ENCODE data around the gene APLN.

The APLN gene, protein sequence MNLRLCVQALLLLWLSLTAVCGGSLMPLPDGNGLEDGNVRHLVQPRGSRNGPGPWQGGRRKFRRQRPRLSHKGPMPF

DNA sequence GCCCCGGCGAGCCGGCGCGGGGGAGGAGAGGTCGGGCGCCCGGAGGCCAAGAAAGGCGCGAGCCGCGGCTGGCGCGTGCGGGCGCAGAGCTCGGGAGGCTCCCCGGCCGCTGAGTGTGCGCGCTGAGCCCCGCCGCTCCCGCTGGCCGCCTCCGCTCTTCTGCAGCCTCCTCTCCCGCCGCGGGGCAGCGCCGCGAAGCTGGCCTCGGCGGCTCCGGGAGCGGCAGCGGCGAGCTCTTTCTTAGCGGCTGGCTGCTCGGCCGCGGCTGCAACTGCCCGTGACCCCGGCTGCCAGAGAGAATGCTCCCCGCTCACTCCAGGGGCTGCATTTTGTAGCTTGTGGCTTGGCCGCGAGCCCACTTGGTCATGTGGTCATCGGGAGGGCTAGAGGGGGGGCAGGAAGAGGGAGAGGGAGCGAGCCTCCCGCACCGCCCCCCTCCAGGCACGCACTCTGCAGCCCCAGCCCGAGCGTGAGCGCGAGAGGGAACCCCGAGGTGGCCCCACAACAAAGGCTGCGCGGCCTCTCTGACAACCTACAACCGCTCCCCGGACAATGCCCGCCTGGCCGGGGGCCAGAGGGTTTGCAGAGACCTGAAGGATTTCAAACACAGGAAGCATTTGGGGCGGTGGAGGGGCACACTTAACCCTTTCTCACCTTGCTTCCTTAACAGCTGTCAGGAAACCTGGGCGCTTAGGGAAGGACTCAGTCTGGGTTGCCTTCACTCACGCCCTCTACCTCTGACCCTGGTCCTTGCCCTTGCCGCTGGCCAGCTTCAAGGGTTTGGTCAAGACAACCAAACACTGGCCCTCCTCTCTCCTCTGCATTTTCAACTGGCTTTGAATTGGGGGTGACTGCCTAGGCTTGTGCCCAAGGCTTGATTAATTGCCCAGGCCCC is at the start of gene APLN:
TSS of gene APLN (minus strand) at position 305 of the 895 bp plus-strand sequence. CDS start 326 bp downstream, outside the sequence.
- peak; percentile 35 for DNase-seq (ENCODE audit: low read depth)

DNA sequence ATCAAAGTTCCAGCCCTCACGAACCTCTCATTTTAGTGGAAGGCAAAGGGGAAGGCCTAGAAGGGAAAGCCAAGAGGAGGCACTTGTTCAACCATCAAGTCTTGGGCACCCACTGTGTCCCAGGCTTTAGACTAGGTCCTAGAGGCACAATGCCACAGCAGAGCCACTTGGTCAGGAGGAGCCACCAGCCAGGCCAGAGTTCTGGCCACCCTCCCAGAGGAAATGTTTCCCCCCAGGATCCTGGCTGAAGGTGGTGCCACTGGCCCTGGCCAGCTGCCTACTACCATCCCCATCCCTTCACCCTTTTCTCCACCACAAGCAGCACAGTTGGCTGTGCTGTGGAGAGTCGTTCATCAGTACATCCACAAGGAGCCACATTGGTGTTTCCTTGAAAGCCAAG is 49.7 kb upstream of the APLN start:
- DNase-seq (ENCODE audit: low read depth) = no peak

DNA sequence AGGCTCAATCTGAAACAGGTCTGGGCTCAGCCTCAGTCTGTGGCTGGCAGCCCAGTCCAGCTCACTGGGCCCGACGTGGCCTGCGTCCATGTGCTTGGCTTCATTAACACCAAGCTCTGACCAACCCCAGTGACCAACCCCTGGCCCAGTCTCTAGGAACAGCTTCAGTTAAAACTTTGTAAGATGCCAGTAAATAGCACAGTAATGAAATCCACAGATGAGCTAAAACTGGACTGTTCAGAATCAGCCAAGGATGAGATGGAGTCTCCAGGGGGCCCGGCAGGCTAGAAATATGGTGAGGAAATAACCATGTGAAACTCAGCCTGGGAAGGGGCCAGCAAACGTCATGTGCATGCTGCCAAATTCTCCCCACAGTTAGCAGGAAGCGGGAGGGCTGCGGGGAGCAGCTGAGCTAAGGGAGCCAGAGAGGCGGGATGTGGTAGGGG is 46.9 kb upstream of the APLN start:
- DNase-seq (ENCODE audit: low read depth) = peak; percentile 93

DNA sequence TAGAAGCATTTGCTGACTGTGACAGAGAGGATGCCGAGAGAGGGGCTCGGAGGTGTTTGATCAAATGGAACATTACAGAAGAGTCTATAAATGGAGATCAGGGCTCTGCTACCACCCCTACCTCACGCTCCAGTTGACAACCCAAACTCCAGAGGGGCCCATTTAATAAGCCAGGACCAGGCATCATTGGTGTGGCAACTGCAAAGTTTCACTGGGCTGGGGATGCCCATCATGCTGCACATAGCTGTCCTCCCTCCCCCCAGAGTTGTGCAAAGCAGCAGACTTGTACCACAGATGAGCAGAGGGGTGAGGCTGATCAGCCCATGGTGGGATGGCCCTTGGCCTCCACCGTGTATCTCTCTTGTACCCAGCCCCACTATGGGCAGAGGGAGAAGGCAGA is 45.8 kb upstream of the APLN start:
- no peak for DNase-seq (ENCODE audit: low read depth)

DNA sequence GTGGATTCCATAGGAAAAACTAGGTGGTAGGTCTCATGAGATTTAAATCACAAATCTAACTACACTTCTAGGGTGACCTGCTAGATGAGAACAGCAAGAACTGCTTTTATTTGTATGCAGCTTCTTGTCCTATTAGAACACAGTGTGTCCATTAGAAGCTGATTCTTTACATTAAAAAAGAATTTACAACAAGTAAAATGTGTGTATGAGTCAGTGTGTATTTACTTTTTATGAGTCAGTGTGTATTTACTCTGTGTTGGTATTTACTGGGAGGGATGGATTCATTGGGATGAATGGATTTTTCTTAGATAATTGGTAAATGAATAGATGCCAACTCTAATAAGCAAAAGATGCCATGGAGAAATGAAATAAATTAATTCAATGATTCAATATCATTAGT is 43.4 kb upstream of the APLN start:
- DNase-seq (ENCODE audit: low read depth) = no peak

DNA sequence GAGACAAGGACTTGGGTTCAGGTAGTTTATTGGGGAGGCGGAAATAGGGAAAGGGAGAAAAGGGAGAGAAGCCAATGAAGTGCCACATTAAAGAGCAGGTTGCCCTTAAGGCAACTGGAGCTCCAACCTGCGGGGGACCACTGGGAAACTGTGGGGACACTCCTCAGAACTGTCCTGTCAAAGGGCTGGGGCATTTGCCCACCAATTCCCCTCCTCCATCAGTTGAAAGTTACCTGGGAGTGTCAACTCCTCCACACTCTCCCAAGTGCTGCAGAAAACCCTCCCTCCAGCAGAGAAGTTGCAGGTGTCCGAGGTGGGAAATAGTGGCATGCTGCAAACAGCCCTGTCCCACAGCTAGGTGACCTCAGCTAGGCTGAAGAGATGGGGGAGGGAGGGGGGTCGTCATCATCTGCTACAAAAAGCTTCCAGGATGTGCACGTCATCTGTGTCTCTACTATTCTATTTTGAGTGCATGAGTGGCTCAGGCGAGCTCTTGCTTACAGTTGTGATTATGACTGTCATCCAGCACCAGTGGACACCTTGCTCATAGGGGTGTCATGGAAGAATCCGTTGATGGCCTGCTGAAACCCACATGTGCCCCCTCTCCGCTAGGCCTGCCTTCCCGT is 42.6 kb upstream of the APLN start:
- DNase-seq (ENCODE audit: low read depth) = no peak

DNA sequence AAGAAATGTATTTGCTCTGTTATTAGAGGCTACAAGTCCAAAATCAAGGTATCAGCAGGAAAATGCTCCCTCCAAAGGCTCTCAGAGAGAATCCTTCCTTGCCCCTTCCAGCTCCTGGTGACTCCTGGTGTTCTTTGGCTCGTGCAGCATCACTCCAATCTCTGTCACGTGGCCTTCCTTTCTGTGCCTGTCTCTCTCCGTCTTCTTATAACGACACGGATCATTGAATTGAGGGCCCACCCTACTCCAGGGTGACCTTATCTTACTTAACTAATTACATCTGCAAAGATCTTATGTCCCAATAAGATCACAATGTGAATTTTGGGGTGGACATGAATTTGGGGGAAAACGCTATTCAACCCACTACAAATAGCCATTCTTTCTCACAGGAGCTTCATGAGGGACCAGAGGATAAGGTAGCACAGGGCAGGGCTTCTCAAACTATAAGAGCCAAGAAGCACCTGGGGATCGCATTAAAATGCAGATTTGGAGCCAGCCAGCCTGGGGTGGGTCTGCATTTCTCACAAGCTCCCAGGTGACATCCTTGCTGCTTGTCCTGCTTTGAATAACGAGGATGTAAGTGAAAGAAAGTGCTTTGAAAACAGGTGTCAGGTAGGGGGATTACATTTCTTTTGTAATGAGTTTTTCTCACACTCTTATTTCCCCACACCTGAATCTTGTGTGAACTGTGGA is 41.9 kb upstream of the APLN start:
- DNase-seq (ENCODE audit: low read depth) = no peak

DNA sequence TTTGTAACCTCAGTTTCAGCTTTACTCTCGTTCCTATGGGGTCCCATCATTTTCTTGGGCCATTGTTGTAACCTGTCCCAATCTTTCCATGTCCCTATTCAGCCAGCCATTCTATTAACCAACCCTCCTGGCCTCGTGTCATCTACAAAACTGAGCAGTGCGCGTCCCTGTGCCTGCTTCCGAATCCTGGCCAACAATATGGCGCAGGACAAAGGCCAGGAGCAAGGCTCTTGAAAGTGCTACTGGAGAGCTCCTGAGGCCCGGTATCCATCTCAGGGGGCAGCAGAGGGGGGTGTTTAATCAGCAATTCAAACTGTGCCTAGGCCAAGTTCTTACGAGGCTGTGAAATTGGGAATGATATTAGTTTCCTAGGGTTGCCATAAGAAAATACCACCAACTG is 41.2 kb upstream of the APLN start:
- DNase-seq (ENCODE audit: low read depth) = no peak

DNA sequence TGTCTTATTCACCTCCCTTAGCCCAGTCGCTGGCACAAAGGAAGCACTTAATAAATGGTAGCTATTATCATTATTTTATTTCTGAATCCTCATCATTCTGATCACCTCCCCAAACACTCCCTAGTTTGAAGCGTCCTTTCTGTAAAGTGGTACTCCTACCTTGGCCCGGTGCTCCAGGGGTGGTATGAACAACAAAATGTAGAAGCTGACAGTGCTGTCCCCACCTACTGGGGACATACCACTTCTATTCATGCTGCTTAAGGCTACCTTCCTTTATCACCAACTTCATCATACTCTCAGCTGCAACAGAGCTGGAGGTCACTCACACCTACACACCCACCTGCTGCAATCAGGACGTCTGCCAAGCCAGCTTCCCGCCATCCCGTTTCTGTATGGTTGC is 40.8 kb upstream of the APLN start:
- DNase-seq (ENCODE audit: low read depth) = no peak

DNA sequence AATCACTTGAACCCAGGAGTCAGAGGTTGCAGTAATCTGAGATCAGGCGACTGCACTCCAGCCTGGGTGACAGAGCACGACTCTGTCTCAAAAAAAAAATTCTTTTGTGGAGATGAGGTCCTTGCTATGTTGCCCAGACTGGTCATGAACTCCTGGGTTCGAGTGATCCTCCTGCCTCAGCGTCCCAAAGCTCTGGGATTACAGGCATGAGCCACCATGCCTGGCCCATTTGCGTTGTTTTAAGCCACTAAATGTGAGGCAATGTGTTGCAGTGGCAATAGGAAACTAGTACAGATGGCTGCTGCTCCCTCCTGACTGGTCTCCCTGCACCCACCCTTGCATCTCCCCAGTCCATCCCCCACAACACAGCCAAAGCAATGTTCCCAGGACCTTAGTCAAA is 40.0 kb upstream of the APLN start:
- no peak for DNase-seq (ENCODE audit: low read depth)

DNA sequence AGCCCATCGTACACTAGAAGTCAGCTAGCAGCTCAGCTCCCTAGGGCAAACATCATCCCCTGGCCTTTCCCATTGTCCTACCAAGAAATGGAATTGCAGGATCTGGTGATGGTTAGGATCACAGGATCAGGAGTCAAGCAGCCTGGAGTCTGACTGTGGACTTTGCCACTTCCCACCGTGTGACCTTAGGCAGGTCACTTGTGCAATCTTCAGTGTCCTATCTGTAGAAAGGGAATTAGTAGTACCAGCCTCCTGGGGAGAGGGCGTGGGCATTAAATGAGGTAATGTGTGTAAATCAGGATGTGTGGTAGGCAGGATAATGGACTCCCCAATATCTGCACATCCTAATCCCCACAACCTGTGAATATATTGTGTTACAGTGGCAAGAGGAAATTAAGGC is 38.6 kb upstream of the APLN start:
- no peak for DNase-seq (ENCODE audit: low read depth)

DNA sequence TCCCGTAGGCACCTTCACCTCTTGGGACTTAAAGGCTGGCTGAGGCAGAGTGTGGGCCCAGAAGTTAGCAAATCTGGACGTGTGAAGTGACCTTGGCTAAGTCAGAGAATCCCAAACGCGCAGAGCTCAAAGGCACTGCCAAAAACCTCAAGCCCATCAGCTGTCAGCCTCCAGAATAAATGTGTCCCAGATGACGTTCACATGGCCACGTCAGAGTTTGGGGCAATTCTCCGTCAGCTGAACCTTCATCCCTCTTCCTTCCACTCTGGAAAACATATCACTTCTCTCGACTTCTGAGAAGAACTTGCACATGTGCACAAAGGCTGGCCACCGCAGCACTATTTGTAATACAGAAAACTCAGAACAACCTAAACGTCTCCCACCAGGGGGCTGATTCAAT is 35.7 kb upstream of the APLN start:
- DNase-seq (ENCODE audit: low read depth) = peak; percentile 43

DNA sequence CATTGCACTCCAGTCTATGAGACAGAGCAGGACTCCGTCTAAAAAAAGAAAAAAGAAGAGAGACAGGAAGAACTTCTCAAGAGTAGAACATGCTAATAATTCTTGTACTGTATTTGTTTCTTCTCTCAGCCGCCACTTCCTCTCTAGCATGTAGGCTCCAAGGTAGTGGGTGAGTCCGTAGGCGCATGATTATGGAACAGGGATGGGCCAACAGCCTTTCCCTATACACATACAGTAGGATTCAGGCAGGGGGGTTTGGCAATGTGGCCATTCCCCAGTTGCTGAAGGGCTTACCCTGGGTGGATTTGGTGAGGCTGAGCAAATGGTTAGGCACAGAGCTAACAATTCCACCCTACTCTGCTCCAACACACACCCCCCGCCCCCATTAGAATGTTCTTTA is 35.0 kb upstream of the APLN start:
- DNase-seq (ENCODE audit: low read depth) = no peak

DNA sequence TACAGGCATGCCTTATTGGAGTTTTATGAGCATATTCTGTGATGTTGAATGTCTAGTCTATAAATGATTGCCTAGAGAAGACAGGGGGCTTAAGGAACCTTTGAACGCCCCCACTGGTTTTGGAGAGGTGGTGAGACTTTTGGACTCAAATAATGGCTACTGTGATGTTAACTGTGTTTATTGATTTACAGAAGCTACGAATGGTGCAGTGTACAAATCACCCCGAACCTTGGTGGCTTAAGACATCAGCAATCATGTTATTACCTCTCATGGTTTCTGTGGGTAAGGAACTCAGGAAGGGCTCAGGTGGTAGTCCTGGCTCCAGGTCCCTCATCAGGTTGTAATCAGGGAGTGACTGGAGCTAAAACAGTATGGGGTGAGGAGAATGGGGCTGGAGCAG is 33.3 kb upstream of the APLN start:
- DNase-seq (ENCODE audit: low read depth) = no peak

DNA sequence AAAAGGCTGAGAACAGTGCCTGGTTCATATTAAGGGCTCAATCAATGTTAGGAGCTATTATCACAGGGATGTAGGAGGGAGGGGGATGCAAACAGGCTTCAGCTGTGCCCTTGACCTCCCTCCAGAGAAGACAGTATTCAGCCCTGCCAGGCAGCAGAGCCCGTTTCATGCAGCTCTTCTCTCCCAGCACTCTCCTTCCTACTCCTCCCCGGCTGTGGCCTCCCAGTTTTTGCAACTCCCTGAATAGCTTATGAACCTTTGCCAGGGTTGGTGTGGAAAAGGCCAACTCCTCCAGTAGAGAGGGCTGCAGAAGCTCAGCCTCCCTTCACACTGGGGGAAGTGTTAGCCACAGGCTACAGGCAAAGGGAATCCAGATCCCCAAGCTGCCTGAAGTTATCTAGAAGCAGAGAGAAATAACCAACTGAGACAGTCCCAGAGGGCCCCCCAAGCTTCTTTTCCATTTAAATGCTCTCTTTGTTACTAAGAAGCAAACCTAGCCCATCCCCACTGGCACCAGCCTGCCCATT is 31.7 kb upstream of the APLN start:
- peak; percentile 71 for DNase-seq (ENCODE audit: low read depth)

DNA sequence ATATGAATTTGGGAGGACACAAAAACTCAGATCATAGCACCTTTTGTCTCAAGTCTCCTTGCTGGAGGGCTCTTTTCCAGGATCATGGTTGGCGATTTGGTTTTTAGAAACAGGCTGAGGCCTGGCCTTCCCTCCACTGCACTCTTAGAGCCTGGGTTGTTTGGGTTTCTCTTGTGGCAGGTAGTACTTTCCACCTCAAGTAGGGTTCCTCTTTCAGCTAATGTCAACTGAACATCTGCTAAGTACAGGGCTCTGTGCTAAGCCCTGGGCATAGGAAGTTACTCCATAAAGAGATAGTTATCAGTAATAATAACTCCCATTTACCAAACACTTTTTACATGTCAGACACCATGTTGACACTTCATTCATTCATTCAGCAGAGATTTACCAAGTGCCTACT is 28.2 kb upstream of the APLN start:
- DNase-seq (ENCODE audit: low read depth) = no peak

DNA sequence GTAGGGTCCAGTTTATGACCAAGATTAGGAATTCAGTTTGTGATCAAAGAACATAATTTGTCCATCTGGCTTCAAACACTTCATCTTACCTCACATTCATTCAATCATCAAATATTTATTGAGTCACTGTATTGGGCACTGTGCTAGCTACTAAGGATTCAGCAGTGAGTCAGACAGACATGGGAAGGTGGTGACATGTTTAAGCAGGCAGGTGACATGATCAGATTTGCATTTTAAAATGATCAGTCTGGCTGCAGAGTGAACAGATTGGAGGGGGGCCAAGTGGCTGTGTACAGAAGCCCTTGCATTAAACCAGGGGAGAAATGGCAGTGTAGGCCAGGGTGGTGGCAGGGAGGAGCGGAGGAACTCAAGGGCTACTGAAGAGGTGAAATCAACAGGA is 25.1 kb upstream of the APLN start:
- no peak for DNase-seq (ENCODE audit: low read depth)

DNA sequence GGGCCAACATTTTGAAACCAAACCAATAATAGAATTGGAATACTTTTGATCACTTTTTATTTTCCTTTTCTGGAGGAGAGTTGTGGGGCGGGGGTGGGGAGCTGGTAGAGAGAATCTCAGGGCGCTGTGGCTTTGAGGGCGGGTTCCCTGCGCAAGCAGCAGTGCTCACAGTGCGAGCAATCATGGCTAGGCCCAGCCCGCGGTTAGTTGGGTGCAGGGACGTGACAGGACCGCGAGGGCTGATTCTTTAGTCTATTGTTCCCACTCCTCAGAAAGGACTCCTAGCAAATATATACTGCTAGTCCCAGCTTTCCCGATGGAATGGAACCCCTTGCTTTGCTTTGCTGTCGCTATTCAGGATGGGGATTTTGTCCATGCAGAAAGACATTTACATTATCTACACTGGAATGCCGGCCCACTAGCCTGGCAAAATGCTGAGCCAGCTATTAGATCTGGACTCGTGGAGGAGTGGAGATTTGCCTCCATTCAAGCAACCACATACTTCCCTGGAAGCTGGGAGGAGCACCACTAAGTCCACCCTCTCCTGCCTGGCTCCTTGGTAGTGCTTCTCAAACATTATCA is 23.9 kb upstream of the APLN start:
- no peak for DNase-seq (ENCODE audit: low read depth)

DNA sequence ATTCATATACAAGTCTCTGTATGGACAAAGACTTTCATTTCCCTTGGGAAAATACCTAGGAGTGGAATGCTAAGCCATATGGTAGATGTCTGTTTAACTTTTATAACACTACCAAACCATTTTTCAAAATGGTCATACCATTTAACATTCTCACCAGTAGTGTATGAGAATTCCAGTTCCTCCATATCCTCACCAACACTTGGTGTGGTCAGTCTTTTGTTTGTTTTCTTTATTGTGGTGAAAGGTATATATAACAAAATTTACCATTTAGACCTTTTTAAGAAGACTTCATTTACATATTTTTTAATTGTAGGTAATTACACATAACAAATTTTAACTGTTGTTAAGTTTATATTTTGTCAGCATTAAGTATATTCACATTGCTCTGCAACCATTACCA is 12.7 kb upstream of the APLN start:
- DNase-seq (ENCODE audit: low read depth) = no peak

DNA sequence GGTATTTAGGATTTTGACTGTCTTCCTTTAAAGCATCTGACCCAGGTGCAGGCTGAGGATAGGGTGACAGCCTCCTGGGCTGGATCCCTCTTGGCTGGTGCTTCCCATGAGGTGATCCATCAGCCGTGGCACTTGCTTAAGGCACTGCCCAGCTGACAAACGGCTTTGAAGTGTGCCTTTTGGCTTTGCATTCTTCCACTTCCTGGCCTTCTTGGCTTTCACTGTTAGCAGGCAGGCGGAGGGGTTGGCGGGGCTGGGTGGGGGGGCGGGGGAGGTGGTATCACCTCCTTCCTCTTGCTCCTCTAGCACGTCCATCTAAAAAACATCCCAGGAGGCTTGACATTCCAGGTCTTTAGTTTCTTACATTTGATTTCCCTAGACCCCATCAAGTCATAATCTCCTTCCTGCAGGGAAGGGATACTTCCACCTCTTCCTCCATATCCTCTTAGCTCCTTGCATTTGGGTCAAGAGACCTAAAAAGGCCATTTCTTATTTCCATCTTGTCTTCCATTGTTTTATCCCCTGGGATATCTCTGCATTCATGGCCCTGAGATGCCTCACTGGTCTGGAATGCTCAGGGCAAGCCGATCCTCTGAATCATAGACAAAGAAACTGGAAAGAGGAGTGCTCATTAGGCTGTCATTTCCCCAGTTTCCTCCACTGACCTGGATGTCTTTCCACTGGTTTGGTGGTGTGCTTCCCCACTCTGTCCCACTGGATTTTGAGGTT is 11.3 kb upstream of the APLN start:
- peak; percentile 68 for DNase-seq (ENCODE audit: low read depth)

DNA sequence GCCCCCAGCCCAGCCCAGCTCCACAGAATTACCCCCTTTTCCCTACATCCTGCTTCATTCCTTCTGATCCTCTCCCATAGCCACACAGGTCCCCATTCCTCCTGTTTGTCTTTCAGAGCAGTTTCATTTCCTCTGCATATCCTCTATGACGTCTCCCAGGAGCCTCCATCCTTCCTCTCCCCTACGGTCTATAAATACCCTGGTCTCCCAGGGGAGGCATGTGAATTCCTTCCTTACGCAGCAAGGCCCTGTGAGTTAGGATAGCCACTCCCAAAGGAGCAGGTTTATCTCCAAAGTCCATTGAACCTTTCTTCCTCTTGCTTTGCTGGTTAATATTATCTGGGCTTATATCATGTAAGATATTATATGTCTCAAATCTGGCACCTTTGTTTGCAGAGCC is 8.4 kb upstream of the APLN start:
- no peak for DNase-seq (ENCODE audit: low read depth)

DNA sequence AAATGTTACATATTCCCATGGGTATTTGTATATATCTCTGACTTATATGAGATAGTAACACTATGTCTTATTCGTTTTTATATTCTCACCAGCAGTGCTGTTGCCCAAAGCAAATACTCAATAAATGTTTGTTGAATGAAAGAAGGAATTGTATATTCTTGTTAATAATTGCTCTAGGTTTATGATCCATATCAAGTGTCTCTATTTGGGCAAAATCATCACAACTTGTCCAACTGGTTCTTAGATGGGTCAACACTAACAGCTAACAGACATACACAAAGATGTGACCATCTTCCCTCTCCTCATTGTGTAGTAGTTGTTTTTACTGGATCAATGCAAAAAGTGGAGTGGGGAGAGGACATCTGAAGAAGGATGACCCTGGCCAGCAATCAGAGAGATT is 6.6 kb upstream of the APLN start:
- DNase-seq (ENCODE audit: low read depth) = no peak

All from fibroblast of gingiva (primary cell).